NCI-H2171 (cell line): Measurements from ENCODE around the gene TPD52L1.

Experiments used
- DNase-seq: peaks from one replicate; lab custom pipeline; 2025; lab: John Stamatoyannopoulos, UW

TPD52L1 gene

DNA sequence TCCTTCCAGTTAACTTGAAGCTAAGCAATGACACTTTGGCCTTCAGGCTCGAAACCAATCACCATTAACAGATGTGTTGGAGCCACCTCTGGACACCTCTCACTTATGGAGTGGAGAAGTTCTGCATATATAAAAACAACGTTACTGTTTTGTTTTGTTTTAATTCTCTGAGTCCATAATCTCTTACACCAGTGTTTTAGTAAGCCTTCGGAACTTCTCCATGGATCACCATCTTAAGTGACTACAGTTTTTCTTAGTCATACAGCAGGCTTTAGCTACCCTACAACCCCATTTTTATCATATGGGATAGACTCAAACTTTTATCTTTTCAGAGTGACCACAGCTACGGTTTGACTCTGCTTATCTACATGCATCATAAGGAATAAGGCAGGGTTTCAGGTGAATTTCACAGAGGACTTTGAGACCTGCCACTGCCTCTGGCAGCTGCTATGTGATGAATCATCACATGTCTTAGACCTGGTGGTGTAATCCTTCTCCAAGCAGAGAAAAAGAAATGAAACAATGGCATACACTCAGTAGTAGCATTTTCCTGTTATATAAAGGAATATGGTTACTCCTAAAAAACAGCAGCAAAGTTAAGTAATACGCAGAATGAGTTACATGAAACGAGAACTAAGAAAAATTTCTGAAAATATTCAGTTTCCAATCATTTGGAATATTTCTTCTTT lies 153.7 kb downstream of the TPD52L1 start:
- DNase-seq = no peak

DNA sequence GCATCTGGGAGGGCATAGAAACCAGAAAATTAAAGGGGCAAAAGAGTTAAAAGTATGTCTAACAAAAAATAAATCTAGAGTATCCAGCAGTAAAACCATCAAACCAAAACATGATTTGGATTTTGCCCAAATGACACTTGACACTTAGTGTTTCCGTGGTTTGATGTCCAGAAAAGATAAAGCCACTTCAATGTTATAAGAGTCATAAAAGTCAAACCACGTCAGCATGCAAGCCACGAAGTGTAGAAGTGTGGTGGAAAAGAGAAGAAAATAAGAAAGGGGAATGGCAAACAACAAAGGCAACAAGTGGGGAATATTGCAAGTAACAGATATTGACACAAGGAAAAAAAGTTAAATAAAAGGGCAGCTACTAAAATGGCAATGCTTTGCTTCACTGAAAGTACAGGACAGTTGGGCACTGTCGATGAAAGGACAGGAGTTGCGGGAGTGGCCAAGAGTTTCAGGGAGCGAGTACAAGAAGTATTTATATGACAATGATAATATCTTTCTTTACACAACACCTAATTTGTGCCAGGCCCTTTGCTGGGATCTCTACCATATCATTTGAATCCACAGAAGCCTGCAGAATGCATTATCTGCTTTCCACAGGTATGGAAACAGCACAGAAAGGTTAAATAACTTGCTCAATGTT lies 154.5 kb downstream of the TPD52L1 start:
- DNase-seq = no peak

DNA sequence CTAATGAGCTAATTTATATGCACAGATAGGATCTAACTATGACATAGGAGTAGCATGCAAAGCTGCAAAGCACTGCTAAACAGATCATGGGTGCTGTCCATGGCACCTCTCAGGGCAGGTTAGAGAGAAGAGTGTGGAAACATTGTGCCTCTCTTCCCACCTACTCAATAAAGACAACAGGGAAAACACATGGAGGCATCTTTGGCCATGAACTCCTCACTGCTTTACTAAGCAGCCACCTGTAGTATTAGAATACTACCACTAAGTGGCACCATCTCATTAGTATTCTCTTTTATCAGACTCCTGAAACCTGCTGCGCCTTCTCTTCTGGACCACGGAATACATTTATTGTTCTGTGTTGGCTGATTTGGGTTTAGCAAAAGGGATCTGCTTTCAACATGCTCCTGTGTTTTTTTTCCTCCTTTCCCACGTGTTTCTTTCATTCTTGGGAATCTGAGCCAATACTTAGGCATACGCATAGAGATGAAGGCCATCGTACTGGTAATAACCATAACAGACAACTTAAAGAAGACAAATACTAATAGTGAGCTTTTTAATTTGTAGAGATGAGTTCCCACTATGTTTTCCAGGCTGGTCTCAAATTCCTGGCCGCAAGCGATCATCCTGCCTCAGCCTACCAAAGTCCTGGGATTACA lies 157.5 kb downstream of the TPD52L1 start:
- peak; percentile 59 for DNase-seq

- no peak for DNase-seq
Measured at GRCh38 chr6:125312478-125312877, 158.9 kb downstream of the TPD52L1 start.

GRCh38 chr6:125312950-125313349 lies 159.4 kb downstream of the TPD52L1 start:
- no peak for DNase-seq
